ENCODE data around the gene UCP3.
"Not testable (repeated sequence)": the region's sequence is repeated elsewhere in the genome, so short reads cannot be mapped to it uniquely, and the experiment has no call there.

Gene UCP3

GRCh38 chr11:73999581-74000306 is 9.1 kb downstream of the UCP3 start:
- FAIRE-seq: no peak

DNA sequence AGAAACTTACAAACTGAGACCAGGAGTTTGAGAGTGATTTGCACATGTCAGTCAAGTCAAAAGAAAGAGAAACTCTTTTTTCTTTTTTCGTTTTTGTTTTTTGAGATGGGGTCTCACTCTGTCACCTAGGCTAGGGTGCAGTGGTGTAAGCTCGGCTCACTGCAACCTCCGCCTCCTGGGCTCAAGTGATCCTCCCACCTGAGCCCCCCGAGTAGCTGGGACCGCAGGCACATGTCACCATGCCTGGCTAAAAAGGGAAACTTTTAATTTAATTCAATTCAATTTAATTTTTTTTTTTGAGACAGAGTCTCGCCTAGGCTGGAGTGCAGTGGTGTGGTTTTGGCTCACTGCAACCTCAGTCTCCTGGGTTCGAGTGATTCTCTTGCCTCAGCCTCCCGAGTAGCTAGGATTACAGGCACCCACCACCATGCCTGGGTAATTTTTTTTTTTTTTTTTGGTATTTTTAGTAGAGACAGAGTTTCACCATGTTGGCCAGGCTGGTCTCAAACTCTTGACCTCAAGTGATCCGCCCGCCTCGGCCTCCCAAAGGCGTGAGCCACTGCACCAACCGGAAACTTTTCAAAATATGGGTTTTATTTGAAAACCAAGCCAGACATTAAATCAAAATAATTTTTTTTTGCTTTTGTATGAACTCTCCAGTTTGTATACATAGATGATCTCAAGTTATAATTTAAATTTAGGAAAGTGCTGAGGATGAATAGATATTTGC is 9.9 kb downstream of the UCP3 start:
- no peak for FAIRE-seq

GRCh38 chr11:73997120-73997770 is 11.6 kb downstream of the UCP3 start:
- FAIRE-seq: no peak

- FAIRE-seq: no peak
Measured at GRCh38 chr11:73996161-73996747, 12.6 kb downstream of the UCP3 start.

DNA sequence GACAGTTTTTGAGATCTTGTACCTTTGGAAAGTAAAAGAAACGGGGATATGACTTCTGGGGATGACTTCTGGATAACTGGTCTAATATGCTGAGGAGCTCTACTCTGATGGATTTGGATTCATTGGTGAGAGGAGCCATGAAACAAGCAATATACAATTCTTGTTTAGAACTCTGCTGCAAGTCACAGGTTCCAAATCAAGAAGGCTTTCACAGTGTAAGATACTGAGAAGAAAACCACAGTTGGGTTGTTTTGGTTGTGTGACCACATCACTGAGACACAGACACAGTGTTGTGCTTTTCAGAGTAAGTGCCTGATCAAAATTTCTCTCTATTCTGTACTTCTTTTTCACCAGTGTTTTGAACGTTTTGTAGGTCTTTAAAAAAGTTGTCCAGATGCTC is 13.2 kb downstream of the UCP3 start:
- no peak for FAIRE-seq

DNA sequence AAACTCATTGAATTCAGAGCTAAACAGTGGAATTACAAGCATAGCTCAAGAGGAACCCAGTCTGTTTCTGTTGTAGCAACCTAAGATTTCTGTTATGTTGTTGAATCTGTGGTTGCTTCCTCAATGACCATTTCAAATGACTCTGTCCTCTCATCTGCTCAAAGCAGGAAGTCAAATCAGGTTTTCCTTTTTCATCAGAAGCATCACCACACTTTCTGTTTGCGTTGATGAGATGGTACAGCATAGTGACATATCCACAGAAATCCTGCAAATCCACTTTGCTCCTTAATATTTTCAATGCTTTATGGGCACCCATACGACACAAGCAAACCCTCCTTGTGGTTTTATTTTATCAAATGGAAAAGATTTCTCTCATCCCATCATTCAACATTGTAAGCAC is 13.6 kb downstream of the UCP3 start:
- FAIRE-seq: no peak

GRCh38 chr11:73991471-73992006 is 17.3 kb downstream of the UCP3 start:
- FAIRE-seq: no peak

DNA sequence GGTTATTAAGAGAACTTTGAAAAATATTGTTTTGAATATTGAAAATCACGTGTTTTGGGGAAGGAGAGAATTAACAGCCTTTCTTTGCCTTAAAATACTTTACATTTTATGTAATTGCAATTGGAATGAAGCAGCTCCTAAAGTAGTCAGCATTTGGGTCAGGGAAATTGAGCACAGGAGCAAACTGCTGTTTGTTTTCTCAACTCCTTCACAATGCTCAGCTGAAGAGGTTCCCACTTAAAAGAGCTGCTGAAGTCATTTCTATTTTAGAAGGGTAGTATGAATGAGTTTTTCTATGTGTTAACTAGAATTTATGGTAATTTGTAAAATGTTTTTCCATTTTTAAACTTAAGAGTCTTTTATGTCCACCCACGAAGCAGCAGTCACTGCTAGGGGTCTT is 18.2 kb downstream of the UCP3 start:
- FAIRE-seq: no peak

GRCh38 chr11:73989156-73989555 is 19.7 kb downstream of the UCP3 start:
- FAIRE-seq: no peak

GRCh38 chr11:73988227-73988626 is 20.7 kb downstream of the UCP3 start:
- no peak for FAIRE-seq

DNA sequence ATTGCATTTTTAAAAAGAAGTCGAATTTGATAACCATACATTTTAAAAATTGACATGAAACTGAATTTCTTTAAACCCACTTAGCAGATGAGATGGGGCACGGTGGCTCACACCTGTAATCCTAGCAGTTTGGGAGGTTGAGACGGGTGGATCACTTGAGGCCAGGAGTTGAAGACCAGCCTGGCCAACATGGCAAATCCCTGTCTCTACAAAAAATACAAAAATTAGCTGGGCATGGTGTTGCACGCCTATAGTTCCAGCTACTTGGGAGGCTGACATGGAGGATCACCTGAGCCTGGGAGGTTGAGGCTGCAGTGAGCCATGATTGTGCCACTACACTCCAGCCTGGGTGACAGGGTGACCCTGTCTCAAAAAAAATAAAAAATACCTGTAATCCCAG is 23.2 kb downstream of the UCP3 start:
- not testable (repeated sequence) for FAIRE-seq

- FAIRE-seq: no peak
Measured at GRCh38 chr11:73983741-73984538, 24.9 kb downstream of the UCP3 start.

DNA sequence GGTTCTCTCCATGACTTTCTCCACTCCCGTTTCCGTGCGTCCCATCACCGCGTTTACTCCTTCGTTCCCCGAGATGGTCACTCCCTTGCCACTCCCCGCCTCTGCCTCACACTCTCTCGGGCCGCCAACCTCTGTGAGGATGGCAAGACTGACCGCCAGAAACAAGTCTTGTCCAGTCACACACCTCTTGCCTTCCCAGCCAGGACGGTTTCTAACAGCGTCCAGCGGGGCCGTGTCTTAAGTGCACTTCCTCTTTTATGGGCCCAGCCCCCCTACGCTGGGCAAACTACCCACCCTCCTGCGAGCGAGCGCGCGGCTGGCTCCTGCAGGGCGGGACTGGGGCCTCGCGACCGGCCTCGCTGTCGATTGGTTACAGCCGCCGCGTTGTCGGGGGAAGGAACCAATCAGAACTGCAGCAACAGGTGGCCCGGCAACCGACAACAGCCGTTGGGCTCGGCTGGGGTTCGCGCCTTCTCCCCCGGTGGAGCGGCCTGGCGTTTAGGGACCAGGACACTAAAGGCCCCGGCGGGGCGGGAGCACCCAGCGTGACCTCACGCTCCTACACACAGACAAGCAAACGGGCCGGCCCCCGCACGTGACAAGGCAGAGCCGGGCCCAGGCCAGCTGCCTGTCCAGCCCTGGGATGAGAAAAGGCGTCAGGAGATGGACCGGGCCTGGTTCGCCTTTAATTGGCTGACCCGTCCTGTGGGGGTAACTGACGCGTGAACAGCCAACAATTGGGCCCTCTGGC is 25.7 kb downstream of the UCP3 start:
- FAIRE-seq: no peak

DNA sequence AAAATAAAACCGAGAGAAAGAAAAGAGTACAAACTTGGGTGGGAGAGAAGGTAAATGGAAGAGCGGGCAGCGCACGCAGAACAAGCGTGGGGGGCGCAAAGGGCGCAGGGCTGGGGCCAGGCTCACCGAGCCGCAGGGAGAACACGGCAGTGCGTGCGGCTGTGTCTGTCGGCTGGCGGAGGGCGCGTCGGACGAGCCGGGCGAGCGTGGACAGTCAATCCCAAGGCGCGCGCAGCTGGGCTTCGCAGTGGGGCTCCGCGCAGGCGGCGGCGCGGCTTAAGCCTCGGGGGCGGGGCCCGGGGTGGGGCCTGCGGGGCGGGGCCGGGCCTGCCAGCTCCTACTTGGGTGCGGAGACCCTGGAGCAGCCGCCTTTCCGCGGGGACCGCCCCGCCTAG is 26.3 kb downstream of the UCP3 start, which contains the start of gene UCP2:
TSS of gene UCP2 (minus strand) at position 249 of the 395 bp plus-strand sequence. CDS start 4,465 bp downstream, outside the sequence.
- no peak for FAIRE-seq

DNA sequence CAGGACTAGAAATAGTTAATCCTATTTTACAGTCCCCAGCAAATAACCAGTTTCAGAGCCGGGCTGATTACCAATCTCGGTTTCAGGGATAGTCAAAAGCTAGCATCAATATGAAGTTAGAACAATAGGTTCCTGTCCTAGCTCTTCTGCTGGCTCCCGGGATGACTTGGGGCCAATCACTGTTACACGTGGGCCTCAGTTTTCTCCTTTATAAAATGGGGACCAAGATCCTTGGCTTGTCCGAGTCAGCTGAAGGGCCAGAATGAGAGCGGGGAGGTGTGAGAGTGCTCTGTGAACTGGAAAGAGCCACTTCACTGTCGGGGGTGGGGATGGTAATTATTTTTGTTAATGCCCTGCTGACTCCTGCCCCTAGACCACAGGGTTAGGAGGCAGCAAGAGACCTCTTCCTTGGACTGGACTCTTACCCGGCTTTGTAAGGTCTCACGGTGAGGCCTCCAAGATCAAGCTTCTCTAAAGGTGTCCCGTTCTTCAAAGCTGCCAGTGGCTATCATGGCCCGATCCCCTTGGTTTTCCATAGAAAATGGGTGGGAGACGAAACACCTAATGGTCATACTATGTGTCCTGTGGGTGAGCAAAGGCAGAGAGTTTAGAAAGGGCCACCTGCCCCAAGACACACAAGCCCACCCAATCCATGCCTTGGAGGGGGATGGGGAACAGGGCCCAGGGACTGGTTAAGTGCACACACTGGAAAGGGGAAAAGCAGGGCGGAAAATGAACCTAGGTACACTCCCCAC is 27.7 kb downstream of the UCP3 start:
- no peak for FAIRE-seq

GRCh38 chr11:73980001-73980961 is 28.6 kb downstream of the UCP3 start:
- no peak for FAIRE-seq

- FAIRE-seq: no peak
Measured at GRCh38 chr11:73978576-73979086, 30.3 kb downstream of the UCP3 start.

DNA sequence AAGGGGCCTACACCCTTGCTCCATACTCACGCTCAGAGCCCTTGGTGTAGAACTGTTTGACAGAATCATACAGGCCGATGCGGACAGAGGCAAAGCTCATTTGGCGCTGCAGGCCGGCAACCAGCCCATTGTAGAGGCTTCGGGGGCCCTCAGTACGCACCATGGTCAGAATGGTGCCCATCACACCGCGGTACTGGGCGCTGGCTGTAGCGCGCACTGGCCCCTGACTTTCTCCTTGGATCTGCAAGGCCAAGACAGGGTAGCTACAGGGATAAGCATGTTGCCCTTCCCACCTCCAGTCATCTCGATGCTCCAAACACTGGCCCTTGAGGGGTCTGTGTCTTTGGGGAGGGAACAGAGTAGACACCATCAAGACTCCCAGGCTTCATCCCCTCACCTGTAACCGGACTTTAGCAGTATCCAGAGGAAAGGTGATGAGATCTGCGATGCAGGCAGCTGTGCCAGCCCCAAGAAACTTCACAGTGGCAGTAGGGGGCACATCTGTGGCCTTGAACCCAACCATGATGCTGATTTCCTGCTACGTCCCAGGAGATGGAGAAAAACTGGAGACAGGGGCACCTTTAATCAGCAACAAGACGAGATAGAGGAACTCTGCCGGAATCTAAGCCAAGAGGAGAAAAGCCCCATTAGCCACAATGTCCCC is 30.9 kb downstream of the UCP3 start:
- FAIRE-seq: no peak

Measured in endometrium (tissue), 2 donors.